ENCODE measurements around the gene CALR3. TPM values are rescaled to one million over a fixed set of nuclear protein-coding genes. Genes with fewer than 3 reads are reported as not detected.
A peak's percentile ranks its signal among the peaks of the same experiment; 100 is the strongest.
"Not testable (repeated sequence)": the region's sequence is repeated elsewhere in the genome, so short reads cannot be mapped to it uniquely, and the experiment has no call there.

The CALR3 gene
- polyA plus RNA-seq, 1 donor = not detected

DNA sequence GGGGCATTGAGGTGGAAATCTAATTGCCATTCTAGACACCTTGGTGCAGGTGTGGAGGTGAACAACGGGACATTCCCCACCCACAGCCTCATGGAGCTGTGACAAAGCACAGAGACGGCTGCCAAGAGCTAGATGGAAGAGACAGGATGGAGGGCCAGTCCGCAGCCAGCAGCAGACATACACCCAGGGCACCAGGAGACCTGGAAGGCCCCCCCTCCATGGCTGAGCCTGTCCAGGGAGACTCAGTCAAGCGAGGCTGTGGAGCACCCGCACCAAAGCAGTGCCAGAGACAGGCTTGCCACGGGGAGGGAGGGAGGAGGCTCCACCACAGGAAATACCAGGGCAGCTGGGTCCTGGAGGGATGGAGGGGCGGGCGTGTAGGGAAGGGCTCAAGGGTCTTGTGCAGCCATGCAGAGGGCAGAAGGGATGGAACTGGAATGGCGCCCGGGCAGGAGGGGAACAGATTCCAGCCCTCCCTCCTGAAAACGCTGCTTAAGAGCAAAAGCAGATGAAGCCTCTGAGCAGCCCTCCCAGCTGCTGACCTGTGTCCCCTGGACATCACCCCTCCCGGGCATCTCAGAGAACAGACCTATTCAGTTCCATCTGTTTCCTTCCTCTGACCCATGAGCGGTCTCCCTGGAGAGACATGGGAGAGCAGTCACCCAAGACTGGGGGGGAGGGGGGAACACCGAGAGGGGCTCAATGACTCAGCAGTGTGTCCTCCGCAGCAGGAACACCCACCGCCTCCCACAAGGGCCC lies 38.6 kb downstream of the CALR3 start:
- DNase-seq = peak; percentile 59

DNA sequence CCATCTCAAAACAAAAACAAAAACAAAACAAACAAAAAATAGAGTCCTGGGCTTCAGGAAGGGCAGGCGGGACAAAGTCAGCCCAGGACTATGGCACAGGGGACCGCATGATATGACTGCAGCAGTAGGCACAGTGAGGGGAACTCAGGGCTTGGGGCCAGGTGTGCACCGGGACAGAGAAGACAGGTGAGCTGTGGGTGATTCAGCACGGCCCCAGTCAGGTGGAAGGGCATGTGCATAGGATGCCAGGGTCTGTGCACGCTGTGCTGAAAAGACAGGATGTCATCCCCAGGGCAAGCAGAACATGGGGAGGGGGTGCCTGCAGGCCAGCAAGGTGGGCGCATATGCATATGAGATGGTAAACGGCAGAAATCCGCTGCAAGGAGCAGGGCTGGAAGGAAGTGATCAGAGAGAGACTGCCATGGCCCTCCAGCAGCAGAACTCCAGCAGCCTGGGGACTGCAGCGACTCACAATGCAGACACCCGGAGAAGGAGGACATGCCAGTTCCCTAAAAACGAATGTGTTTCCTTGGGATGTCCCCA lies 39.2 kb downstream of the CALR3 start:
- no peak for DNase-seq

DNA sequence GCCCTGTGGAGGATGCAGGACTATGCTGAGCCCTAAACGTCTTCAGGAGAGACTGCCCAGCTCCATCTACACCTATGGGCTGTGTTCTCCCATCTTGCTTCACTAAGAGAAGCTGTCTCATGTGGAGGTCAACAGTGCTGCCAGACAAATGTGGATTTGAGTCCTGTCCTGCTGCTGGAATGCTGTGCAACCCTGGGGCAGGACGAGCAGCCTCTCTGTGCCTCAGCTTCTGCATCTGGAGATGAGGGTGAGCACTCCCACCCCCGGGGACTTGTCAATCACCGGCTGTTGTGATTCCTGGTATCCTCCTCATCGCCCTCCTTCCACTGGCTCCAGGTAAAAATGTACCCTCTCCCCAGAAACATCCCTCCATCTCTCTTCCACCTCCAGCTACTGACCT lies 40.5 kb downstream of the CALR3 start:
- DNase-seq = no peak

DNA sequence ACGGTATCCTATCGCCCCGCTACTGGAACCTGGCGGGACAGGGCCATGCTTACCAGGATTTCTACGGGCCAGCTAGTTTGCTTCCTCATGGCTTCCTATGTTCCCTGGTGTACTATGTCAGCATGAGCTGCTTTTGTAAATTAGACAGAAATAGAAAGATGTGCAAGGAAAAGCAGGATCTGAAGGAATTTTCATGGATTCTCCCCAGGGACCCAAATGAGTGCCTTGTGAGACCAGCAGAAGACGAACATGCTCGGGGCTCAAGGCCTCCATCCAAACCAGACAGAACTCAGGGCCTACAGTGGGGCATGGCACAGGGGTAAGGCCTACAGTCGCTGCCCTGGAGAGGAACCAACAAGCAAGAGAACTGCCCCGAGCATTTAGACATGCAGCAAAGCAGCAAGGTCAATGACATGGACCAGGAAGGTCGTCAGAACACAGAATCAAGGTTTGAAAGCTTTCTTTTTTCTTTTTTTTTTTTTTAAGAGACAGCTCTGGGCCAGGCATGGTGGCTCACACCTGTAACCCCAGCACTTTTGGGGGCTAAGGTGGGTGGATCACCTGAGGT lies 41.5 kb downstream of the CALR3 start:
- no peak for DNase-seq

DNA sequence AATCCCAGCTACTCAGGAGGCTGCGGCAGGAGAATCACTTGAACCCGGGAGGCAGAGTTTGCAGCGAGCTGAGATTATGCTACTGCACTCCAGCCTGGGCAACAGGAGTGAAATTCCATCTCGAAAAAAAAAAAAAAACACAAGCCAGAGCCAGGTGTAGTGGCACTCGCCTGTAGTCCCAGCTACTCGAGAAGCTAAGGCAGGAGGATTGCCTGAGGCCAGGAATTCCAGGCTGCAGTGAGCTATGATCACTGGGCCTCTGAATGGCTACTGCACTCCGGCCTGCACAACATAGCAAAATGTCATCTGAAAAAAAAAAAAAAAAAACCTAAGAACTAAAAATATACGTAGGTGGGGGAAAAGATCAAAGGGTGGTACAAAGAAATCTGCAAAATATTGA lies 43.6 kb downstream of the CALR3 start:
- no peak for DNase-seq

DNA sequence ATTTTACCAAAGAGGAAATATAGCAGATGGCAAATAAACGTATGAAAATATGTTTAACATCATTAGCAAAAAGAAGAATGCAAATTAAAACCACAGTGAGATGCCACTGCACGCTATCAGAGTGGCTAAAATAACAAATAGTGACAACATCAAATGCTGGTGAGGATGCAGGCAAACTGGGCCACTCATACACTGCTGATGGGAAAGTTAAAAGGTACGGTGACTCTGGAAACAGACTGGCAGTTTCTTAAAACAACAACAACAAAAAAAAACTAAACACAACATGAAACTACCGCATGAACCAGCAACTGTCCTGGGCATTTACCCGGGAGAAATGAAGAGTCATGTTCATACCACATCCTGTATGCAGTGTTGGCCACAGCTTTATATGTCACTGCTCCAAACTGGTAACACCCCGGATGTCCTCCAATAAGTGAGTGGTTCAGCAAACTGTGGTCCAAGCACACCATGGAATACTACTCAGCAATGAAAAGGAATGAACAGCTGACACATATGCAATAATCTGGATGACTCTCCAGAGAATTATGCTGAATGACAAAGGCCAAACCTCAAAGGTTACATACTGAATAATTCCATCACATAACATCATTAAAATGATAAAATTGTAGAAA lies 46.5 kb downstream of the CALR3 start:
- no peak for DNase-seq

DNA sequence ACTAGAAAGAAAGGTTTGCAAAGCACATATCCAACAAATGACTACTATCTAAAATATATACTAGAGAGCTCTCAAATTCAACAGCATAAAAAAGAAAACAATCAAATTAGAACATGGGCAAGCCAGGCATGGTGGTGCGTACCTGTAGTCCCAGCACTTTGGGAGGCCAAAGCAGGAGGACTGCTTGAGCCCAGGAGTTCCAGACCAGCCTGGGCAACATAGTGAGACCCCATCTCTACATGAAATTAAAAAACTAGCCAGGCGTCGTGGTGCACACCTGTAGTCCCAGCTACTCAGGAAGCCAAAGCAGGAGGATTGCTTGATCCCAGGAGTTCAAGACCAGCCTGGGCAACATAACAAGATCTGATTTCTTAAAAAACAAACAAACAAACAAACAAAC lies 47.1 kb downstream of the CALR3 start:
- not testable (repeated sequence) for DNase-seq

DNA sequence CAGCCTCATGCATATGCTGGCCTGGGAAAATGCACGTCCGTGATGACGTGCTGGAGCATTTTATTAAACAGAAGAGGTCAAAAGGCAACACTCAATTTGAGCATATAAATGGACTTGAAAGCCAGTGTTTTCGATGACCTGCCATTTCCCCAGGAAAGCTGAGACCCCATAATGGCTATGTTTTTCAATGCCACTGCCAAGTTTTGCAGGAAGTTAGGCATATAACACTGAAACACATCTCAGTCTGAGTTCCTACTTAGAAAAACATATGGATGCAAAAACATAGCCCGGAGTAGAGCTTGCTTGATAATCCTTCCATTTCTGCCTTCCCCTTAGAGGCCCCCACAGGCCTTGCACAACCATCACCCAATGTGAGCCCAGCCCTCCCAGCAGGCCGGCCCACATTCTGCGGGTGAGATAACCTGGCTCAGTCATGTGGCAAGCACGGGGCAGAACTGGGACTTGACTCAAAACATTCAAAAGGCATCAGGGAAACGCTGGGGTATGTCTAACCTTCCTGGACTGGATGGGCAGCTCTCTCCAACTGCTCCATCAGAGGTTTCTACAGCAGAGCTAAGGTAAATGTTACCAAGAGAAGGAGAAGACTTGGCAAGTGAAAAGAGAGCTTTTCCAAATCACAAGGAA lies 49.1 kb downstream of the CALR3 start:
- DNase-seq = peak; percentile 37

DNA sequence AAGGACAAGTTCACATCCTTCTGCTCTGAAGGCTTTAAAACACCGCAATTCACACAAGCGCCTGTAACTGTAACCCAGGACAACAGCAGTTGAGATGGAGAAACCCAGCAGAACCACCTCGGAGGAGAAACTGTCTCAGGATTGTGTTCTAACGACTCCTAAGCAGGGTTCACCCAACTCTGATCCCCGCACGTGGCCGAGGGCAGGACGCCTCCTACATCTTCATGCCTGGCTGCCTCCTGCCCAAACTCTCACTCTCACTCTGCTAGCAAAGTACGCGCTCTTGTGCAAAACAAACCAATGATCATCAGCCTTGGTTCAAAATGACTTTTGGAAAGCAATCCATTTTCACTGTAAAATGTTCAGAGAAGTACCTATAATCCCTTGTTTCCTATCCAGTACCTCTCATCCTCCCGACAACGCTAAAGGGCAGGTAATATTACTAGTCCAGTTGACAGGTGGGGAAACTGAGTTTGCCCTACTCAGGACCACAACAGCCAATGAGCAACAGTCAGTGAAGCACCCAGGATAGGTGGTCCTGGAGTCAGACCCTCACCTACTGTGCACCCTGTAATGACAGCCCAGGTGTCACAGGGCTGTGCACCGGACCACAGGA lies 49.8 kb downstream of the CALR3 start:
- no peak for DNase-seq

DNA sequence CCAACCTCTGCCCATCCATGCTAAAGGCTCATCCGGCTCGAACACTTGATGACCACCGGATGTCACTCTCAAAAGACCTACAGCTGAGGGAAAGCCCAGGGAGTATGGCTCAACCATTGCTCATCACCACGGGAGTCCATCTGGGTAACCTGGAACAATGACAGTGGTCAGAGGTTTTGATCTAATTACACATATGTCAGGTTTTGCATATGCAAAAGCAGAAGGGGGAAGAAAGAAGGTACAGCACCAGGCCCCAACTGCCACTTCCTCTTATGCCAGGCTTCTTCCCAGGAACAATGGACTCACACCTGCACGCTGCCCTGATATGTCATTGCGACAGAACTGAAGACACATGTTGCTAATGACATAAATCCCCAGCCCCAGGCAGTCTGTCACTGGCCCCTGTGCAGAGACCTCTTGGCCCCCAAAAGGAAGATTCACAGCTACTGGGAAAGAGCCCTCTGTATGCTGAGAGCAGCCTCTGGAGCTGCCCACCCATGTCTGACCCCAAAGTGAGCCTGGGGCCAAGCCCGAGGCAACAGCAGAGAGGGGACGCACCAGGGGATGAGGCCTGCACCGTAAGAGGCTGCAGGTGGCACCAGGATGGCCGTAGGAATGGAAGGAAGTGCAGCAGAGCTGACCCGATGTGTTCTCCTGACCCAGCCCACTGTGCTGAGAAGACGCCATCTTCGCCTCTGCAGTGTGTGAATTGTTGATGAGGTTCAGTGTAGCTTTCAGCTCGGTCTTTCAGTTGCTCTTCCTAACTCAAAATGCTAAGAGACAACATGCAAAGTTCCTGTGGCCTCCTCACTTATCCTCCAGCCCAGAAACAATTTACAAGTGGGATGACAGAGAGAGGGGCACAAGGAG lies 50.5 kb downstream of the CALR3 start:
- DNase-seq = no peak

DNA sequence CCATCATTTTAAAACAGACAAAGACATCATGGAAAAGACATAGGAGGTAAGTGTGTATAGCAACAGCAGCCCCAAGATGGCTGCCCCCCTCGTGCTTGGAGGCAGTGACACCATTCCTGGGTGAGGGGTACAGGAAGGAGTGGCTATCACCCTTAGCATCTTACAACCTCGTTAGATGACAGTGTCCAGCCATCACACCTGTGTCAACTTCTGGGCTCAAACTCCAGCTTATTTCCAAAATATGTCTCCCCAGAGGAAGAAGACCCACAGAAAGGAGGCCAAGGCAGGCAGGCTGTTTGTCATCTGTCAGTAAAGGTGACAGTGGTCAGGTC lies 51.7 kb downstream of the CALR3 start:
- no peak for DNase-seq

DNA sequence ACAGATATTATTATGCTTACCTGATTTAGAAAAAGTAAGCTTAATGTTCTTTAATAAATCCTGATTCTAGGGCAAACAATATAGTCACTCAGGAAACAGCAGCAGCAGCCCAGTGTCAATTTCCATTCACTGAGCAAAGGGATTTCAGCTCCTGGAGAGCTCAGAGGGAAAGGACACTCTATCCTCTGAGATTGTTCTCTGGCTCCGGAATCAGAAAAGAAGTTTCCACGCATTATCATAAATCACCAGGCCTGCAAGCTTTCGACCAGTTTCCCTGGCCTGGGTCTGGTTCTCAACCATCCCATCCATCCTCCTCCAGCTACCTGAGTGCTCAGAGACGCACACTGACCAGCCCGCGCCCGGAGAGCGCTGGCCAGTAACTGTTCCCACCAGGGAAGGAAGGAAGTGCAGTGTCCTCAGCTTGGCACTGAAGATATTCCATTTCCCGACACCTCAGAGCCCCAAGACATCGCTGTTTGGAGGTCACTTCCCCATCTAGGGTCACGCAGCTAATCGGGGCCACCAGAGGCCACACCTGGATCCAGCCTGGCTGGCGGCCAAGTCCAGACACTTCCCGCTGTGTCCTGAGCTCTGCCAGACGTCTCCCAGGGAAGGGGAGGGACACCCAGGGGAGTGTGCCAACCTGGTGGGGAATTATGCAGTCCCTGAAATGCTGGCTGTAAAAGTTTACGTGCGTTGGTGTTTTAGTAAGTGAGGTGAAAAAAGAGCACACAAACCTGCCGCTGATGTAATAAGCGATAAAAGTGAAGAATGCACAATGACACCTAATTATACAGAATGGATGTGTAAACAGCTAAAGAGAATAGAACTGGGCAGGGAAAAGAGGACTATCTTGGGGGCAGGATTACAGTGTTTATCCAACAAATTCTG lies 53.3 kb downstream of the CALR3 start:
- DNase-seq = no peak

DNA sequence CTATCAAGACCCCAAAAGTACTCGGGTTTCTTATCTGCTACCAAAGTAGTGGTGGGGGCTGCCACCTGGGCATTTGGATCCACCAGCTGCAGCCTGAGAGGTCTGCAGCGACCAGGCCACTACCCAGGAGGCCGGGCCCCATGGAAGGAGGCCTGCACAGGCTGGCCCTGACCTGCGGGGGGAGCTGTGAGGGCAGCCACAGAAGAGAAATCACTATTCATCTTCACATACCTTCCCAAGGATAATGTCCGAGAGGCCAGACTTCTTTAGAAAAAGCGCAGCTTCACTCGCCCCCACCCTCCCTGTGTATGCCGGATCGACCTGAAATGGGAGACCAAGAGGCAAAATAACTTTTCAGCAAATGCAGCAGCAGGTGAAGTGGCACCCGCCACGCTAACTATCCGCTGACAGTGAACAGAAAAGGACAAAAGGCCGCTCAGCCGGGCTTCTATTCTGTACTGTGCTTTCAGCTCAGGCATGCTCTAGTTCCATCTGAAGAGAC lies 54.3 kb downstream of the CALR3 start:
- no peak for DNase-seq

DNA sequence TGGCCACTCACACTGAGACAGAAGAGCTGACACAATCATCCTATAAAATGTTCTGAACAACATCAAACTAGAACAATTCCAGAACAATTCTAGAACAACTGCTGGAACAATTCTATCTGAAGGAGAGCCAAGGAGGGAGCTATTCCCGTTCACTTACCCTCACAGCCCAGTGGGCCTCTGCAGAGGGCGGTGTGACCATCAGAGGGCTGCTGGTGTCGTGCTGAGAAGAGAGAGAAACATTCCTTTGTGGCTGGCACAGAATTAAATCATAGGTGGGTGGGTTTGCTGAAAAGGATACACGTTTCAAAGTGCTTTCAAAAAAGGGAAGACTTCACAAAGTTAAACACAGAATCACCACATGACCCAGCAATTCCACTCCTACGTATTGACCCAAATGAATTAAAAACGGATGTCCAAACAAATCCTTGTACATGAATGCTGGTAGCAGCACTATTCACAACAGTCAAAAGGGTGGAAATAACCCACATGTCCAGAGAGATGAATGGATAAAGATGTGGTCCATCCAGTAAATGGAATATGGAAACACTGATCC lies 59.1 kb downstream of the CALR3 start:
- DNase-seq = no peak

DNA sequence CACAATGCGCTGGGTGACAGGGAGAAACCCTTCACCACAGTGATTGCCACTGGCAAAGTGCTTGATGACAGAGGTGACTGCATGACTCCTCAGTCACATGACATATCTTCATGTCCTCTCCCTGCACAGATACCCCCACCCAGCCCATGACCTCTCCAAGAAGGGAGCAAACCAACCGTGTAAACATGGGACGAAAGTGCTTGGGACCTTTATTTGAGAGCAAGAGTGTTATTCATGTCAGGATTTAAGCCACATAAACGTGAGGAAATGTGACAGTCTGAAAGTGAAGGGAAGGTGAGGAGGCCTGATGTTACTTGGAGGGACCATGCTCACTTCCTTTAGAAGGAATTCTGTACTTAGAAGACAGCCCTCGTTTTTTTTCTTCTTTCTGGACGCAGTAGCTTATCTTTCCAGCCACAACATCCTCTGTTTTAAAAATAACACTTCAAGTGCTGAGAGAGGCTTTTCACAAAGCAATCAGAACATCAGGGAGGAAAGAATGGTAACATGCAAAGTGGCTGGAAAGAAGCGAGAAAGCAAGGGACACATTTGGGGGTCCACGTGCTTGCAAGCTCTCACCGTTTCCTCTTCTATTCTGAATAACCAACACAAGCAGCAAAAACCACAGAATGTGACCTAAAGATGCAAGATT lies 59.8 kb downstream of the CALR3 start:
- DNase-seq = no peak

DNA sequence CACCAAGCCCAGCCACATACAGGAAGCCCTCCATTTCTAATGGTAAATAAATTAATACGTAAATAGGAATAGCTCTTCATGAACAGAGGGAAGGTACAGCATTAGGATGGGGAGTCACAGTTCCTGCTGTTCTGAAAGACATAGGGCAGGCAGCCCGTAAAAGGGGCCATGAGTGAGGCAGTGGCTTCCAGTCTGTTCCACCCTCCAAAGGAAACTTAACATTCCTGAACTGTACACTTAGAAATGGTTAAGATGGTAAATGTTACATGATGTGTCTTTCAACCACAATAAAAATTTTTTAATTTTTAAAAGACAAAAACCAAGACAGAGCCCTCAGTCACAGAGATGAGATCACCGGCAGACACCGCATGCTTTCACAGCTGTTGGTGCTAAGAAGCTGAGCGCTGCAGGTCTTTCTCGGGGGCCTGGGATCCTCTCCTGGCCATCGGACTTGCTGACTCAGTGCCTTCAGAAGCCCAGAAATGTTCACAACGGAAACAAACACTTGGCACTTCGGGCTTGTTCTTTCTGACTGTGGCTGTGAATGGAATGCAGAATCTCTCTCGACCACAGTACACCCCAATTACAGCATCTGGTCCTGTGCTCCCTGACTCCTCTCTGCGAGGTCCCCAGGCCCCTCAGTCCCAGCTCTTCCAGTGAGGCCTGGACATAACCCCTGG lies 60.6 kb downstream of the CALR3 start:
- DNase-seq = no peak

DNA sequence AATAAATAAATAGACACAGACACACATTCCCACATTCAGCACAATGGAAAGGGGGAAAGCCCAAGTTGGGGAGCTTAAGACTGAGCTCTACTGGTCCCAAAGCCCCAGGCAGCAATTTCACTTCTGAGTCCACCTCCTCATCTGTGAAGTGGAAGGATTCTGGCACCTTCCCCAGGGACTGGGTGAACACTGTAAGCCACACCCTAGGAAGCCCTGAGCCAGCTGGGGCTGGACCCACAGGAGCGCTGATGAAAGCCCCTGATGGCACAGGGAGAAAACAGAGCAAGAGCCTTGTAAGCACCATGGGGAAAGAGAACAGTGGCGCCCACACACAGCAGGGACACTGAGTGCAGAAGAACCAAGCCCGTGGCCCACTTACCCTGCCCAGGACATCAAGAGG lies 62.0 kb downstream of the CALR3 start:
- no peak for DNase-seq

DNA sequence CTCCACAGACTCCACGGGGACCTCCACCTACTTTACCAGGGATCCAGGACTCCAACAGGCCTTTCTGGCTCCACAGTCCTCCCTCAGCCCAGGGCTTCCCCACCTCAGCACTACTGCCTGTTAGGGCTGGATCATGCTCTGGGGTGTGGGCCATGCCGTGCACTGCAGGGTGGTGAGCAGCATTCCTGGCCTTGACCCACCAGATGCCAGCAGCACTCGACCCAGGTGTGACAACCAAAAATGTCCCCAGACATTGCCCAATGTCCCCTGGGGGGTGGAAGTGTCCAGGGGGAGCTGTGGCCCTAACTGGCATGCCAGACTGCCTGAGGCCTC lies 66.2 kb downstream of the CALR3 start:
- no peak for DNase-seq

Data from left kidney (tissue), 2 donors.